Activated CD4-positive, alpha-beta T cell treated with anti-CD3 and anti-CD28 coated beads, Interleukin-2, amount 10 ng/mL, durations not matched to agents 24 days and 14 days (primary cell): ENCODE results near the gene C19orf12. TPM values are rescaled to one million over a fixed set of nuclear protein-coding genes. Genes with fewer than 3 reads are reported as not detected.

Source experiments
- DNase-seq: peaks from one replicate; pipeline ENCODE4 v3.0.0; 2022
- H3K27ac Mint-ChIP-seq: one replicate; pipeline ENCODE4 v1.8.0; 2022; ENCODE audit warnings: mild to moderate bottlenecking, mixed read lengths
- H3K27me3 Mint-ChIP-seq: one replicate; pipeline ENCODE4 v1.8.0; 2022; ENCODE audit warnings: mixed read lengths
- H3K36me3 Mint-ChIP-seq: one replicate; pipeline ENCODE4 v1.8.0; 2022; ENCODE audit warnings: low read depth, mild to moderate bottlenecking, mixed read lengths
- H3K4me1 Mint-ChIP-seq: one replicate; pipeline ENCODE4 v1.8.0; 2021; ENCODE audit warnings: mixed read lengths
- H3K4me3 Mint-ChIP-seq: one replicate; pipeline ENCODE4 v1.8.0; 2022; ENCODE audit warnings: mild to moderate bottlenecking, moderate library complexity, mixed read lengths
- H3K9me3 Mint-ChIP-seq: one replicate; pipeline ENCODE4 v1.8.0; 2021; ENCODE audit warnings: mixed read lengths
- intact Hi-C: fragments of 100-400 bp; cut with micrococcal nuclease; formaldehyde crosslinking; loops from one replicate; pipeline ENCODE4 v1.15.1; 2023
- total RNA-seq: library from RNA; stranded (reverse); gene quantifications from 2 replicates; pipeline ENCODE4 v1.2.3, GENCODE V29; 2022

Gene C19orf12
- total RNA-seq: 41.4 and 41.6 TPM in 2 replicates

GRCh38 chr19:29714953-29715700 is at the start of gene C19orf12:
TSS of gene C19orf12 (minus strand) at chr19:29715261. CDS start at chr19:29708413, 6,848 bp downstream.
- H3K9me3 Mint-ChIP-seq: no peaks in the 10 kb centered on the region
- peak within 1 kb of the TSS; percentile 93 for H3K4me3 Mint-ChIP-seq
- intact Hi-C loops: loop anchor here (1.0 to 5.0 kb wide), 5 partner anchors 10 to 157 kb away; no protein-coding TSS in a partner anchor
- H3K27ac Mint-ChIP-seq: peak within 1 kb of the TSS; percentile 99
- H3K36me3 Mint-ChIP-seq: peaks cover 24% of the 10 kb centered on the region
- peaks cover 53% of the 10 kb centered on the region for H3K4me1 Mint-ChIP-seq
- peaks cover under 1% of the 10 kb centered on the region for H3K27me3 Mint-ChIP-seq
- DNase-seq: peak; percentile 92

GRCh38 chr19:29764361-29764760 is 49.3 kb upstream of the C19orf12 start:
- Mint-ChIP-seq H3K27ac (no peak overlapping the region), H3K36me3 (no peaks in the 10 kb centered on the region), H3K4me3 (no peak overlapping the region), H3K4me1 (peaks cover 3% of the 10 kb centered on the region), H3K27me3 (peaks cover 12% of the 10 kb centered on the region), H3K9me3 (no peaks in the 10 kb centered on the region)
- intact Hi-C loops: no loop called here
- DNase-seq: no peak

- intact Hi-C loops: no loop called here
- Mint-ChIP-seq H3K4me1 (peaks cover 3% of the 10 kb centered on the region), H3K36me3 (no peaks in the 10 kb centered on the region), H3K9me3 (no peaks in the 10 kb centered on the region), H3K27me3 (peaks cover 12% of the 10 kb centered on the region), H3K27ac (no peak overlapping the region), H3K4me3 (no peak overlapping the region)
- DNase-seq: no peak
These were observed 48.1 kb upstream of the C19orf12 start for GRCh38 chr19:29763196-29763595.

- no peak for DNase-seq
- H3K9me3 Mint-ChIP-seq: no peaks in the 10 kb centered on the region
- no peak overlapping the region for H3K27ac Mint-ChIP-seq
- peaks cover 3% of the 10 kb centered on the region for H3K4me1 Mint-ChIP-seq
- H3K27me3 Mint-ChIP-seq: peaks cover 7% of the 10 kb centered on the region
- no peak overlapping the region for H3K4me3 Mint-ChIP-seq
- intact Hi-C loops: no loop called here
- no peaks in the 10 kb centered on the region for H3K36me3 Mint-ChIP-seq
These were observed 46.6 kb upstream of the C19orf12 start for GRCh38 chr19:29761575-29762232.

GRCh38 chr19:29760752-29761502 is 45.9 kb upstream of the C19orf12 start:
- intact Hi-C loops: loop anchor here (1.0 kb wide), 1 partner anchor 112 kb away; no protein-coding TSS in a partner anchor
- Mint-ChIP-seq H3K27me3 (peaks cover 7% of the 10 kb centered on the region), H3K4me3 (peak overlapping the region; percentile 68), H3K36me3 (no peaks in the 10 kb centered on the region), H3K27ac (no peak overlapping the region), H3K4me1 (peaks cover 3% of the 10 kb centered on the region), H3K9me3 (no peaks in the 10 kb centered on the region)
- no peak for DNase-seq

- no peaks in the 10 kb centered on the region for H3K9me3 Mint-ChIP-seq
- intact Hi-C loops: no loop called here
- no peak for DNase-seq
- peaks cover 3% of the 10 kb centered on the region for H3K4me1 Mint-ChIP-seq
- no peak overlapping the region for H3K27ac Mint-ChIP-seq
- H3K36me3 Mint-ChIP-seq: no peaks in the 10 kb centered on the region
- H3K4me3 Mint-ChIP-seq: no peak overlapping the region
- H3K27me3 Mint-ChIP-seq: peaks cover 7% of the 10 kb centered on the region
These were observed 44.3 kb upstream of the C19orf12 start for GRCh38 chr19:29759359-29759758.

GRCh38 chr19:29758863-29759262 is 43.8 kb upstream of the C19orf12 start:
- DNase-seq: no peak
- intact Hi-C loops: no loop called here
- Mint-ChIP-seq H3K4me3 (no peak overlapping the region), H3K27me3 (peaks cover 7% of the 10 kb centered on the region), H3K27ac (no peak overlapping the region), H3K36me3 (no peaks in the 10 kb centered on the region), H3K9me3 (no peaks in the 10 kb centered on the region), H3K4me1 (peaks cover 3% of the 10 kb centered on the region)

GRCh38 chr19:29757551-29757950 is 42.5 kb upstream of the C19orf12 start:
- Mint-ChIP-seq H3K4me3 (no peak overlapping the region), H3K36me3 (no peaks in the 10 kb centered on the region), H3K4me1 (peaks cover 3% of the 10 kb centered on the region), H3K9me3 (no peaks in the 10 kb centered on the region), H3K27me3 (peaks cover 5% of the 10 kb centered on the region), H3K27ac (no peak overlapping the region)
- DNase-seq: no peak
- intact Hi-C loops: no loop called here

- Mint-ChIP-seq H3K36me3 (no peaks in the 10 kb centered on the region), H3K27me3 (peaks cover 4% of the 10 kb centered on the region), H3K4me3 (no peak overlapping the region), H3K9me3 (no peaks in the 10 kb centered on the region), H3K4me1 (no peaks in the 10 kb centered on the region), H3K27ac (no peak overlapping the region)
- DNase-seq: no peak
- intact Hi-C loops: no loop called here
These were observed 38.9 kb upstream of the C19orf12 start for GRCh38 chr19:29753934-29754305.

GRCh38 chr19:29753190-29753933 is 38.3 kb upstream of the C19orf12 start:
- H3K4me3 Mint-ChIP-seq: no peak overlapping the region
- no peak for DNase-seq
- H3K4me1 Mint-ChIP-seq: no peaks in the 10 kb centered on the region
- no peaks in the 10 kb centered on the region for H3K36me3 Mint-ChIP-seq
- intact Hi-C loops: no loop called here
- no peaks in the 10 kb centered on the region for H3K9me3 Mint-ChIP-seq
- peaks cover 4% of the 10 kb centered on the region for H3K27me3 Mint-ChIP-seq
- no peak overlapping the region for H3K27ac Mint-ChIP-seq

GRCh38 chr19:29752450-29753025 is 37.5 kb upstream of the C19orf12 start:
- Mint-ChIP-seq H3K4me3 (no peak overlapping the region), H3K9me3 (no peaks in the 10 kb centered on the region), H3K27ac (no peak overlapping the region), H3K36me3 (no peaks in the 10 kb centered on the region), H3K4me1 (no peaks in the 10 kb centered on the region), H3K27me3 (peaks cover 4% of the 10 kb centered on the region)
- intact Hi-C loops: no loop called here
- DNase-seq: no peak

- H3K9me3 Mint-ChIP-seq: no peaks in the 10 kb centered on the region
- H3K36me3 Mint-ChIP-seq: no peaks in the 10 kb centered on the region
- no peaks in the 10 kb centered on the region for H3K4me1 Mint-ChIP-seq
- no peak overlapping the region for H3K4me3 Mint-ChIP-seq
- H3K27ac Mint-ChIP-seq: no peak overlapping the region
- intact Hi-C loops: no loop called here
- DNase-seq: no peak
- H3K27me3 Mint-ChIP-seq: peaks cover 4% of the 10 kb centered on the region
These were observed 36.9 kb upstream of the C19orf12 start for GRCh38 chr19:29751932-29752331.

- H3K27me3 Mint-ChIP-seq: peaks cover 4% of the 10 kb centered on the region
- no peak overlapping the region for H3K27ac Mint-ChIP-seq
- H3K4me1 Mint-ChIP-seq: no peaks in the 10 kb centered on the region
- no peak overlapping the region for H3K4me3 Mint-ChIP-seq
- H3K9me3 Mint-ChIP-seq: no peaks in the 10 kb centered on the region
- intact Hi-C loops: no loop called here
- no peak for DNase-seq
- H3K36me3 Mint-ChIP-seq: no peaks in the 10 kb centered on the region
These were observed 34.9 kb upstream of the C19orf12 start for GRCh38 chr19:29750001-29750400.
